BLaER1 treated with 17β-estradiol and CSF1 and Interleukin-3, amounts not matched to agents 10 nM and 100 nM (cell line): ENCODE measurements around the gene TJP1.

Source experiments
- H3K27ac ChIP-seq, 11 experiments: shearing (Covaris generic); formaldehyde crosslinking; 2 replicates each; pipeline ENCODE4 v1.8.1; 2022
- H3K27me3 ChIP-seq, 11 experiments: shearing (Covaris generic); formaldehyde crosslinking; 2 replicates each; pipeline ENCODE4 v1.8.1; 2022
- H3K36me3 ChIP-seq, 11 experiments: shearing (Covaris generic); formaldehyde crosslinking; 2 replicates each; pipeline ENCODE4 v1.8.1; 2022
- H3K4me1 ChIP-seq, 10 experiments: shearing (Covaris generic); formaldehyde crosslinking; 2 replicates each; pipeline ENCODE4 v1.8.1; 2022
- H3K4me2 ChIP-seq, 11 experiments: shearing (Covaris generic); formaldehyde crosslinking; 2 replicates each; pipeline ENCODE4 v1.8.1; 2022
- H3K4me3 ChIP-seq, 10 experiments: shearing (Covaris generic); formaldehyde crosslinking; 2 replicates each; pipeline ENCODE4 v1.8.1; 2022
- H3K9ac ChIP-seq, 11 experiments: shearing (Covaris generic); formaldehyde crosslinking; 2 replicates each; pipeline ENCODE4 v1.8.1; 2022
- H3K9me3 ChIP-seq, 11 experiments: shearing (Covaris generic); formaldehyde crosslinking; replicated peaks in 1 of 11; 2 replicates each; pipeline ENCODE4 v1.8.1; 2022
- H4K20me1 ChIP-seq, 11 experiments: shearing (Covaris generic); formaldehyde crosslinking; 2 replicates each; pipeline ENCODE4 v1.8.1; 2022
- Cebpa-rat ChIP-seq, 11 experiments: shearing (Covaris generic); IDR thresholded peaks; 2 replicates each; pipeline ENCODE4 v1.8.1; 2022

The TJP1 gene

DNA sequence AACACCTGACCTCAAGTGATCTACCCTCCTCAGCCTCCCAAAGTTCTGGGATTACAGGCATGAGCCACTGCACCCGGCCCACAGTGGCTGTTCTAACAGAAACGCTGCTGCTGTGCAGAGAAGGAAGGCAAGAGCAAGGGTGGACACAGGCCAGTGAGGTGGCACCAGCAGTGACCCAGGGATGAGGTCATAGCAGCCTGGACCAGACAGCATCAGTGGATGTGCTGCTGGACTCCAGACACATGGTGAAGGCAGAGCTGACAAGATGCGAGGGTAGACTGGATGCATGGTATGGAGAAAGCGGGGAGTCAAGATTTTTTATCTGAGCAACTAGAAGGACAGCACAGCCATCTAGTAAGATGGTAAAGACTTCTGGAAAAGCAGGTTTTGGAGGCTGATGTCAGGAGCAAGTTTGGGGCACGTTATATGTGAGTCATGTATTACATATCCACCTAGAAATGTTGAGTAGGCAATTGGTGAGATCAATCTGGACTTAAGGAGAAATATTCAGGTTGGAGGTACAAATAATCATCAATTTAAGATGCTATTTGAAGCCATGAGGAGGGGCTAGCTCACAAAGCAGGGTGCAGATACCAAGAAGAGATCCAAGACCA, 22.1 kb upstream of the TJP1 start:
- H3K4me2 ChIP-seq: no peak overlapping the region
- peaks cover 0 to 4% (median 0%) of the 10 kb centered on the region in 10 experiments; a peak in 1 of 20 replicates for H3K4me1 ChIP-seq

DNA sequence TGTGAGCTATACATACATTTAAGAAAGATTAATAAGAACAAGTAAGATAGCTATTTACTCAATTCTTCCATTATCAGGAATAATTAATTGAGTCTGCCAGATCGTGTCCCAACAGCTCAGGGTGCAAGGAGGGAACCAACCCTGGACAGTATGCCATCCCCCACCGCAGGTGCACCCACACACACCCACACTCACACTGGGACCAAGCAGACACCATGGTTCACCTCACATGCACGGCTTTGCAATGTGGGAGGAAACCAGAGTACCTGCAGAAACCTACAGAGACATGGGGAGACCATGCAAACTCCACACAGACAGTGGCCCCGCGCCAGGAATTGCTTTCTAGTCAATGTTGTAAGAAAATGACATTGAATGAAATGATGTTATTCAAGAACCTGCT, 20.0 kb upstream of the TJP1 start:
- H3K4me3 ChIP-seq: no peak overlapping the region
- peaks cover 6 to 22% (median 10%) of the 10 kb centered on the region in 11 experiments for H3K9me3 ChIP-seq
- H3K4me2 ChIP-seq: no peak overlapping the region
- 0 out of 22 replicates have a peak, but pooled peaks cover 0 to under 1% (median 0%) of the 10 kb centered on the region in 11 experiments for H3K36me3 ChIP-seq
- H3K27ac ChIP-seq: no peak overlapping the region
- no peak for TF ChIP-seq Cebpa-rat (IDR thresholded peaks at IDR 0.05)
- no peak overlapping the region for H3K9ac ChIP-seq
- peaks cover 0 to 4% (median 0%) of the 10 kb centered on the region in 10 experiments; a peak in 1 of 20 replicates for H3K4me1 ChIP-seq
- H3K27me3 ChIP-seq: peaks cover 0 to 100% (median 5%) of the 10 kb centered on the region in 11 experiments; a peak in 13 of 22 replicates
- peaks cover 0 to 22% (median 0%) of the 10 kb centered on the region in 11 experiments; a peak in 4 of 22 replicates for H4K20me1 ChIP-seq

More for the DNA sequence above, 22.1 kb upstream of the TJP1 start:
- Histone ChIP-seq H3K27me3 (peaks cover 0 to 87% (median 5%) of the 10 kb centered on the region in 11 experiments; a peak in 13 of 22 replicates), H3K36me3 (peaks cover 0 to 4% (median 0%) of the 10 kb centered on the region in 11 experiments; a peak in 1 of 22 replicates), H3K9ac (no peak overlapping the region), H4K20me1 (peaks cover 0 to 22% (median 0%) of the 10 kb centered on the region in 11 experiments; a peak in 4 of 22 replicates), H3K27ac (no peak overlapping the region), H3K4me3 (no peak overlapping the region), H3K9me3 (peaks cover 18 to 39% (median 23%) of the 10 kb centered on the region in 11 experiments)
- no peak for TF ChIP-seq Cebpa-rat (IDR thresholded peaks at IDR 0.05)

- H3K27ac ChIP-seq: no peak overlapping the region
- no peak for TF ChIP-seq Cebpa-rat (IDR thresholded peaks at IDR 0.05)
- no peak overlapping the region for H3K4me3 ChIP-seq
- H3K4me2 ChIP-seq: no peak overlapping the region
- H3K9me3 ChIP-seq: peaks cover 0 to 11% (median under 1%) of the 10 kb centered on the region in 11 experiments; a peak in 8 of 22 replicates
- H3K9ac ChIP-seq: no peak overlapping the region
- H3K27me3 ChIP-seq: peaks cover 0 to 100% (median 5%) of the 10 kb centered on the region in 11 experiments; a peak in 14 of 22 replicates
- H4K20me1 ChIP-seq: peaks cover 0 to 22% (median 0%) of the 10 kb centered on the region in 11 experiments; a peak in 4 of 22 replicates
- H3K36me3 ChIP-seq: no peaks in the 10 kb centered on the region
- H3K4me1 ChIP-seq: peaks cover 0 to 4% (median 0%) of the 10 kb centered on the region in 10 experiments; a peak in 1 of 20 replicates
Observed at GRCh38 chr15:29840926-29841325, 18.7 kb upstream of the TJP1 start.

- TF ChIP-seq Cebpa-rat (IDR thresholded peaks at IDR 0.05): no peak
- Histone ChIP-seq H3K36me3 (no peaks in the 10 kb centered on the region), H3K4me1 (peaks cover 0 to 4% (median 0%) of the 10 kb centered on the region in 10 experiments; a peak in 1 of 20 replicates), H3K4me2 (no peak overlapping the region), H3K9me3 (0 out of 22 replicates have a peak, but pooled peaks cover 0 to 4% (median 0%) of the 10 kb centered on the region in 11 experiments), H3K27ac (no peak overlapping the region), H3K4me3 (no peak overlapping the region), H3K9ac (no peak overlapping the region), H4K20me1 (peaks cover 0 to 26% (median 0%) of the 10 kb centered on the region in 11 experiments; a peak in 4 of 22 replicates), H3K27me3 (peaks cover 0 to 100% (median 14%) of the 10 kb centered on the region in 11 experiments; a peak in 18 of 22 replicates)
Observed at GRCh38 chr15:29840054-29840453, 17.8 kb upstream of the TJP1 start.

DNA sequence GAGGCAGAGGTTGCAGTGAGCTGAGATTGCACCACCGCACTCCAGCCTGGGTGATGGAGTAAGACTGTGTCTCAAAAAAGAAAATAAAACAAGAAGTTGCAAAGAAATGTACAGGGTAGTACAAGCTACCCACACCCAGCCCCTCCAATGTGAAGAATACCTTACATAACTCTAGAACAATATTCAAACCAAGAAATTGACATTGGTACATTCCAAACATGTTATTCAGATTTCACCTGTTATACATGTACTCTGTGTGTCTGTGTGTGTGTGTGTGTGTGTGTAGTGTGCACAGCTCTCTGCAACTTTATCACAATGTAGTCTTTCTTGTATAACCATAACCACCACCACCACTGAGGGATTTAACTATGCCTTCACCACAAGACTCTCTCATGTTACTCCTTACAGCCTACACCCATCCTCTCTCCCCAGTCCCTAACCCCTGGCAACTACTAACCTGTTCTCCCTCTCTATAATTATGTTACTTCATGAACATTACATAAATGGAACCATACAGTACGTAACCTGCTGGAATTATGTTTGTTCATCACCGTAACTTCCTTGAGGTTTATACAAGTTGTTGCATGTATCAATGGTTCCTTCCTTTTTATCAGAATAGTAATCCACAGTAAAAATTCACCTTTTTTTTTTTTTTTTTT, 16.2 kb upstream of the TJP1 start:
- Histone ChIP-seq H3K27ac (no peak overlapping the region), H3K4me2 (no peak overlapping the region), H3K9ac (no peak overlapping the region), H3K36me3 (no peaks in the 10 kb centered on the region), H3K4me3 (no peak overlapping the region), H3K27me3 (peaks cover 11 to 99% (median 27%) of the 10 kb centered on the region in 11 experiments), H3K9me3 (0 out of 22 replicates have a peak, but pooled peaks cover 0 to 4% (median 0%) of the 10 kb centered on the region in 11 experiments), H4K20me1 (peaks cover 0 to 27% (median 0%) of the 10 kb centered on the region in 11 experiments; a peak in 5 of 22 replicates), H3K4me1 (peaks cover 0 to under 1% (median 0%) of the 10 kb centered on the region in 10 experiments; a peak in 1 of 20 replicates)
- no peak for TF ChIP-seq Cebpa-rat (IDR thresholded peaks at IDR 0.05)

DNA sequence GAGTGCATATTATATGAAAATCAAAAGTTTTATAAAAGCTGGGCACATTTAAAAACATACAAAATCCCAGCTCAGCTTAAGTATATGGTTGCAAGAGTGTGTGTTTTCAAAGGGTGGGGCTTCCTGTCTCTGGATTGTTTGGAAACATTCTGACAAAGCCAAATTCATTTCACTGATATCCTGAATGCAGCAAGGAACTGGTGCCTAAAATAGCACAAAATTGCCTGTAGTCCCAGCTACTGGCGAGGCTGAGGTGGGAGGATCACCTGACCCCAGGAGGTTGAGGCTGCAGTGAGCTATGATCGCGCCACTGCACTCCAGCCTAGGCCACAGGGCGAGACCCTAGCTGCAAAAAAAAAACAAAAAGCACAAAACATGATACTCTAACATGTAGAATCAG, 13.0 kb upstream of the TJP1 start:
- Histone ChIP-seq H3K9me3 (peaks cover 0 to 17% (median 9%) of the 10 kb centered on the region in 11 experiments; a peak in 11 of 22 replicates), H3K4me3 (no peak overlapping the region), H3K27me3 (peaks cover 37 to 99% (median 53%) of the 10 kb centered on the region in 11 experiments), H3K36me3 (no peaks in the 10 kb centered on the region; a peak in 1 of 22 replicates), H3K4me1 (no peaks in the 10 kb centered on the region), H4K20me1 (peaks cover 0 to 35% (median 0%) of the 10 kb centered on the region in 11 experiments; a peak in 5 of 22 replicates), H3K4me2 (no peak overlapping the region), H3K9ac (no peak overlapping the region), H3K27ac (no peak overlapping the region)
- TF ChIP-seq Cebpa-rat (IDR thresholded peaks at IDR 0.05): no peak

DNA sequence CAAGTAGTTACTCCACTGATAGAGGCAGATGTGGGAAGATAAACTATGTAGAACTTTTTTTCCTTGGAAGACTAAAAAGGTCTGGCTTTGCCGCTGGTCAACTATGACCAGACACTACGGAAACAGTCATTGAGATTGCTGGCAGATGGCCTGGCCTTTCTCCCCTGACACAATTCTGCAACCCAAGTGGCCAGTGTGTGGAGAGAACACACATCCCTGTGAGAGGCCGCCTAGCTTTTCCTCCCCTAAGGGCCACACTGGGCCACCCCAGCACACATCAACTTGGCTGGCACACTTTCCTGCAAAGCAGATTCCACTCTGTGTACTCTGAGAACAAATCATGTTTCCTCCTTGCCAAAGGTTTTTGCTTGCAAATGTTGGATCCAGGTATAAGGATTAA, 10.4 kb upstream of the TJP1 start:
- Histone ChIP-seq H3K4me3 (no peak overlapping the region), H3K36me3 (no peaks in the 10 kb centered on the region; a peak in 1 of 22 replicates), H3K27me3 (peaks cover 59 to 94% (median 75%) of the 10 kb centered on the region in 11 experiments), H3K4me1 (no peaks in the 10 kb centered on the region), H3K4me2 (no peak overlapping the region), H4K20me1 (peaks cover 0 to 45% (median 2%) of the 10 kb centered on the region in 11 experiments; a peak in 10 of 22 replicates), H3K9ac (no peak overlapping the region), H3K27ac (no peak overlapping the region), H3K9me3 (peaks cover 0 to 17% (median 9%) of the 10 kb centered on the region in 11 experiments; a peak in 11 of 22 replicates)
- no peak for TF ChIP-seq Cebpa-rat (IDR thresholded peaks at IDR 0.05)

DNA sequence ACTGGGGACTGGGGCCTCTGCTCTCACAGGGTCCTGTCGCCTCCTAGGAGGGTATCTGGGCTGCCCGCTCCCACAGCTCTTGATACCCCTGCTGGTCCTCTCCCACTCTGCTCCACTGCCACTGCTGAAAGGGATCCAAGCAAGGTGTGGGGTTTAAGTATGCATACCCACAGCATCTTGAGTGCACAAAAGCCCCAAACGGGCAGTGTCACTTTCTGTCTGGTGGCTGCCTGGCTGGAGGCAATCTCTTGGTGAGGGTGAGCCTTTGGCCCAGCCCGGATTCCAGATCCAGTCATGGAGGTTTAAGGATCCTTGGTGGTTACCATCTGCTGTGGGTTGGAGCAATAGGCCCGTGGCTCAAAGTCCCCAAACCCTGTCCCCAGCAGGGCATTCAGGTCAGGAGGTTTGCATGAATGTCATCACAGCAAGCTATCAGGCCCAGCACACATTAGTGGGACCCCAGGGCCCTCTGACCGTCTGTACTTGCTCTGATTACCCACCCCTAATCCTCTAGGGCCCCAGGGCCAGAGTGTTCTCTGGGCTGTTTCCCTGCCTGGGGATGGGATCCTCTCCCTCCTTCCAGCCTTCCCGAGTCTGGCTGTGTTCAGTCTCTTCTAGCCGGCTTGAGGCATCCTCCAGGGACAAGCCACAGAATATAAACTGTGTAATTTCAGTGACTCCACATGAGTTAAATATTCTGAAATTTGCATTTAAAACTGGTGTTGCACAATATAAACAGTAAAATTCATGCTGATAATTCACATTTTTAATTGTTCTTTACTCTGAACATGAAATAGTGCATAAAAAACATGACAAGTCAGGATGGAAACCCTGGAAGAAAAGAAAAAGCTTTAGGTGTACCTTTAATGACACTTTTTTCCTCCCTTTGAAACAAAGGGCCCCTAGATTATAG, 4.9 kb upstream of the TJP1 start:
- Histone ChIP-seq H3K4me2 (no peak overlapping the region), H3K4me1 (peaks cover 0 to 10% (median 0%) of the 10 kb centered on the region in 10 experiments; a peak in 4 of 20 replicates), H3K9me3 (peaks cover 3 to 11% (median 7%) of the 10 kb centered on the region in 11 experiments; a peak in 21 of 22 replicates), H3K27ac (no peak overlapping the region), H3K9ac (no peak overlapping the region), H3K4me3 (no peak overlapping the region), H4K20me1 (peaks cover 8 to 67% (median 36%) of the 10 kb centered on the region in 11 experiments; a peak in 19 of 22 replicates), H3K36me3 (no peaks in the 10 kb centered on the region), H3K27me3 (peaks cover 85 to 96% (median 92%) of the 10 kb centered on the region in 11 experiments)
- 0 out of 22 replicates have a peak, but pooled peaks of 1 of the 11 experiments have one; percentile 20 for TF ChIP-seq Cebpa-rat (IDR thresholded peaks at IDR 0.05)
